ENCODE measurements around the gene C6orf89. TPM values are rescaled to one million over a fixed set of nuclear protein-coding genes. Genes with fewer than 3 reads are reported as not detected.

The C6orf89 gene
- polyA plus RNA-seq, 3 donors, result 19.2 to 37.5 (median 29.2) TPM

GRCh38 chr6:36976007-36976264 is 90.2 kb downstream of the C6orf89 start:
- peaks cover 85% of the 10 kb centered on the region for H4K20me1 ChIP-seq (ENCODE audit: insufficient read depth, low read length)
- no peak overlapping the region for H3K4me3 Mint-ChIP-seq
- H3K9me3 Mint-ChIP-seq, result no peaks in the 10 kb centered on the region
- H3K4me3 ChIP-seq (replicated peaks in 1 of 3; ENCODE audit: low read depth in 2 of 3, low read length in 3 of 3), result no peak overlapping the region
- no peak overlapping the region for H3K27ac ChIP-seq (ENCODE audit: low read depth in 1 of 2, low read length in 2 of 2)
- peaks cover 37% of the 10 kb centered on the region for H3K79me2 ChIP-seq (ENCODE audit: insufficient read depth, low read length)
- 100% methylated on average over 1 of the region's 4 CpGs for WGBS (ENCODE audit: insufficient coverage)
- H3K4me1 ChIP-seq (ENCODE audit: control insufficient read depth in 1 of 2, insufficient read depth in 2 of 2, low read length in 2 of 2), result no peaks in the 10 kb centered on the region
- H3K36me3 Mint-ChIP-seq, result peaks cover 92 to 99% of the 10 kb centered on the region in 2 donors
- H3K9ac ChIP-seq (ENCODE audit: insufficient read depth, low read length, poor library complexity, severe bottlenecking), result no peak overlapping the region
- H3K36me3 ChIP-seq (replicated peaks in 1 of 2; ENCODE audit: control insufficient read depth in 1 of 2, insufficient read depth in 2 of 2, low read length in 2 of 2), result peaks cover 100% of the 10 kb centered on the region in 2 donors
- peaks cover 6% of the 10 kb centered on the region for H3K4me1 Mint-ChIP-seq
- no peaks in the 10 kb centered on the region for H3K9me3 ChIP-seq (replicated peaks in 1 of 2; ENCODE audit: control insufficient read depth in 1 of 2, insufficient read depth in 1 of 2, low read length in 2 of 2)
- no peak for TF ChIP-seq CTCF (IDR thresholded peaks at IDR 0.05)
- H3K27me3 ChIP-seq (ENCODE audit: control insufficient read depth in 2 of 2, insufficient read depth in 2 of 2, low read length in 2 of 2), result no peaks in the 10 kb centered on the region
- intact Hi-C loops (cut with micrococcal nuclease), result loop anchor here in 1 of 2 donors (5.0 kb wide), 1 partner anchor 41 kb away; no protein-coding TSS in a partner anchor
- no peak overlapping the region for H2AFZ ChIP-seq (ENCODE audit: insufficient read depth, low read depth, low read length, poor library complexity, severe bottlenecking)
- no peak overlapping the region for H3K4me2 ChIP-seq (replicated peaks; ENCODE audit: extremely low read depth, low read length, poor library complexity, severe bottlenecking)
- H3K27ac Mint-ChIP-seq, result peak overlapping the region in 1 of 7 donors; percentile 48
- peaks cover 0 to 1% (median 0%) of the 10 kb centered on the region in 3 donors for H3K27me3 Mint-ChIP-seq (ENCODE audit: low read depth in 3 of 3)
- no peak for DNase-seq

- Histone ChIP-seq H3K27ac (ENCODE audit: low read depth in 1 of 2, low read length in 2 of 2) (no peak overlapping the region), H3K9ac (ENCODE audit: insufficient read depth, low read length, poor library complexity, severe bottlenecking) (no peak overlapping the region), H3K4me1 (ENCODE audit: control insufficient read depth in 1 of 2, insufficient read depth in 2 of 2, low read length in 2 of 2) (no peaks in the 10 kb centered on the region), H3K27me3 (ENCODE audit: control insufficient read depth in 2 of 2, insufficient read depth in 2 of 2, low read length in 2 of 2) (no peaks in the 10 kb centered on the region), H3K79me2 (ENCODE audit: insufficient read depth, low read length) (peaks cover 43% of the 10 kb centered on the region), H3K4me2 (replicated peaks; ENCODE audit: extremely low read depth, low read length, poor library complexity, severe bottlenecking) (no peak overlapping the region), H4K20me1 (ENCODE audit: insufficient read depth, low read length) (peaks cover 89% of the 10 kb centered on the region), H3K36me3 (replicated peaks in 1 of 2; ENCODE audit: control insufficient read depth in 1 of 2, insufficient read depth in 2 of 2, low read length in 2 of 2) (peaks cover 99 to 100% of the 10 kb centered on the region in 2 donors), H2AFZ (ENCODE audit: insufficient read depth, low read depth, low read length, poor library complexity, severe bottlenecking) (no peak overlapping the region), H3K9me3 (replicated peaks in 1 of 2; ENCODE audit: control insufficient read depth in 1 of 2, insufficient read depth in 1 of 2, low read length in 2 of 2) (no peaks in the 10 kb centered on the region), H3K4me3 (replicated peaks in 1 of 3; ENCODE audit: low read depth in 2 of 3, low read length in 3 of 3) (no peak overlapping the region)
- Mint-ChIP-seq H3K27me3 (ENCODE audit: low read depth in 3 of 3) (peaks cover 0 to 1% (median 0%) of the 10 kb centered on the region in 3 donors), H3K36me3 (peaks cover 90 to 97% of the 10 kb centered on the region in 2 donors), H3K4me3 (no peak overlapping the region), H3K27ac (peak overlapping the region in 1 of 7 donors; percentile 13), H3K9me3 (no peaks in the 10 kb centered on the region), H3K4me1 (peaks cover 6% of the 10 kb centered on the region)
- TF ChIP-seq CTCF (IDR thresholded peaks at IDR 0.05), result no peak
- DNase-seq, result no peak
- WGBS (ENCODE audit: insufficient coverage), result 90% methylated on average over 3 of the region's 7 CpGs
- intact Hi-C loops (cut with micrococcal nuclease), result loop anchor here in 1 of 2 donors (5.0 kb wide), 1 partner anchor 41 kb away; no protein-coding TSS in a partner anchor
Measured at GRCh38 chr6:36976509-36976908, 90.8 kb downstream of the C6orf89 start.

Measured in CD14-positive monocyte (primary cell).